ENCODE results near the gene SSPN.

The SSPN gene

GRCh38 chr12:26287671-26288381 lies 92.5 kb downstream of the SSPN start:
- DNase-seq, result no peak

- no peak for DNase-seq
Observed at GRCh38 chr12:26290565-26290964, 95.2 kb downstream of the SSPN start.

DNA sequence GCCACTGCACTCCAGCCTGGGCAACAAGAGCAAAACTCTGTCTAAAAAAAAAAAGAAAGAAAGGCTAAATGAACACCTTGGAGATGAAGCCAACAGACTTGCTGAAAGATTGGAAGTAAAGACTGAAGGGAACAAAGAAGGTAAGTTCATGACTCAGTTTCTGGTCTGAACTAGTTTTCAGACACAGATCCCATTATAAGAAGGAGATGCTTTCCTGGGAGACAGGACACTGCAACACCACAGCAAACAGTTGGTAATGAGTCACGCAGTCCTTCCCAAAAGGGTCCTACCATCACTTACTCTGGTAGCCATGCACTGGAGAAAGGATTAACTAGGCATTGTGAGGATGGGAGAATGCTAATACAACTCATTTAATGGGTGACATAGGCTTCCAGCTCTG lies 97.2 kb downstream of the SSPN start:
- DNase-seq, result no peak

DNA sequence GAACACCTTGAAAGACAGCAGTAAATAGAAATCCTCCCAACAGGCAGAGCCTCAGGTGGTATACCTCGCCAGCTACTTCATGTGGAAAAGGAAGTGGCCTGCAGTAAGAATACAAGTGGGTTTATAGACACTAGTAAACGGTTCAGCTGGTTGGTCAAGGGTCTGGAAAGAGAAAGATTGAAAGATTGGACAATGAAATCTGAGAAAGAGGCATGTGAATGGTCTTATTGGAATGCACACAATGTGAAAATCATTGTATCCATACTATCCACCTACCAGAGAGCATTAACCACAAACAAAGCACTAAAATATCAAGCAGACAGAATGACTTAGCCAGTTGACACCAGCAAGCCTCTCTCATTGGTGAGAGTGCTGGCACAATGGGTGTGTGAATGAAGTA lies 98.2 kb downstream of the SSPN start:
- DNase-seq, result no peak

GRCh38 chr12:26295001-26295400 lies 99.6 kb downstream of the SSPN start:
- no peak for DNase-seq

- DNase-seq, result no peak
Observed at GRCh38 chr12:26297396-26298070, 102.2 kb downstream of the SSPN start.

DNA sequence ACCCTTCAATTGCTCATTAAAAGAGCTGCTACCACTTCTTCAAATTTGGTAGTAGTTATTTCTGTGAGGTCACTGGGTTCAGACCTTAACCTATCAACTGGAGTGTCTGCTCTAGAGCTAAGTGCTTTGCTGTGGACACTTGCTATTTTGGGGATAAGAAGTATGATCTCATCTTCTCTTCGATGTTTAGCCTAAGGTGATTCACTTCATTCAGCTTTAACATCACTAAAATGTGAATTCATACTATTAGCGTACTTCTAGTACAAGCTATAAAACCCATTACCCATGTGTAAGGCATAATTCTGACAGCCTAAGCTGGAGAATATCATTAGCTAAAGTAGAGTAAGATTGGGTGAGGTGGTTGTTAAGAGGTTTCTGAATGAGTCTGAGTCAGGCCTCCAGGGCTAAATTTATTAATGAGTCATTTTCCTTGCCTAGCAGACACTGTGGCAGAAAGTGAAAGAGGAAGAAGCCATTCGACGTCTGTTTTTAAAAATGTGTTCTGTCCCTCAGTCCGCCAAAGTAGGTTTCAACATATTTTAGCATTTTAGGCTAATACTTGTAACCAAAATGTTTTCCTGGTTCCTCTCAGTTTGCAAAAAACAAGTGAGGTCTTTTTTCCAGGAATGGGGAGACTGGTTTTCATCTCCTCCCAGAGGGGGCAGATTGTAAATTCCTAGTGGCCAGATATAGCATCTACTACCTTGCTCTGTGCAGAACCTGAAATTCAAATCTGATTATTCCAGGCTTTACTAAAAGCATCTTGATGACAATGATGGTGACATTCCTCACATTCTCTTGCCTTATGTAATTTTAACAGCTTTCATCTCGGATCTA lies 103.6 kb downstream of the SSPN start:
- DNase-seq, result no peak

GRCh38 chr12:26299751-26300150 lies 104.4 kb downstream of the SSPN start:
- DNase-seq, result no peak
